Liver (tissue), 9 donors: ENCODE measurements around the gene SLC6A16. TPM values are rescaled to one million over a fixed set of nuclear protein-coding genes. Genes with fewer than 3 reads are reported as not detected.

Experiments
- DNase-seq: peaks from one replicate; pipeline ENCODE4 v3.0.0-alpha.2; 2017; ENCODE audit warnings: low spot score
- H3K27ac ChIP-seq, 2 donors: one replicate each; pipeline ENCODE4 v1.7.0; 2013; ENCODE audit warnings: inconsistent platforms in 2 of 2, low read length in 2 of 2, control low read depth in 1 of 2, low read depth in 1 of 2, mild to moderate bottlenecking in 1 of 2
- H3K27me3 ChIP-seq, 4 donors: one replicate each; pipeline versions ENCODE4 v1.6.1 to v1.7.0; 2013; ENCODE audit warnings: low read length in 3 of 4, inconsistent platforms in 1 of 4, mild to moderate bottlenecking in 1 of 4, moderate library complexity in 1 of 4; ENCODE audit not compliant: control insufficient read depth in 4 of 4, insufficient read depth in 4 of 4
- H3K36me3 ChIP-seq, 4 donors: one replicate each; pipeline versions ENCODE4 v1.6.1 to v1.7.0; 2013; ENCODE audit warnings: low read length in 3 of 4, mild to moderate bottlenecking in 3 of 4, low read depth in 1 of 4, moderate library complexity in 1 of 4; ENCODE audit not compliant: control insufficient read depth in 4 of 4, insufficient read depth in 3 of 4
- H3K4me1 ChIP-seq, 4 donors: one replicate each; pipeline versions ENCODE4 v1.6.1 to v1.7.0; 2013; ENCODE audit warnings: low read length in 3 of 4, mild to moderate bottlenecking in 3 of 4, moderate library complexity in 1 of 4; ENCODE audit not compliant: control insufficient read depth in 4 of 4, insufficient read depth in 4 of 4
- H3K4me3 ChIP-seq, 3 donors: one replicate each; pipeline versions ENCODE4 v1.6.1 to v1.7.0; 2013; ENCODE audit warnings: low read length in 3 of 3, control low read depth in 1 of 3, low read depth in 1 of 3, mild to moderate bottlenecking in 1 of 3
- H3K9ac ChIP-seq, 2 donors: one replicate each; pipeline ENCODE4 v1.7.0; 2013; ENCODE audit warnings: low read length in 2 of 2, mild to moderate bottlenecking in 2 of 2, moderate library complexity in 2 of 2, control low read depth in 1 of 2, low read depth in 1 of 2
- H3K9me3 ChIP-seq, 4 donors: one replicate each; pipeline versions ENCODE4 v1.6.1 to v1.7.0; 2013; ENCODE audit warnings: low read length in 3 of 4; ENCODE audit not compliant: control insufficient read depth in 4 of 4
- FOXA1 ChIP-seq: IDR thresholded peaks from 2 replicates; pipeline ENCODE4 v1.6.1; 2016; ENCODE audit warnings: antibody characterized with exemption
- GABPA ChIP-seq, 2 donors: IDR thresholded peaks in 1 of 2; conservative IDR thresholded peaks in 1 of 2; 2 replicates each; pipeline ENCODE4 v1.6.1; 2016; ENCODE audit warnings: antibody characterized with exemption in 2 of 2, mild to moderate bottlenecking in 1 of 2, moderate library complexity in 1 of 2
- HNF4A ChIP-seq, 2 donors: conservative IDR thresholded peaks; 2 replicates each; pipeline ENCODE4 v1.6.1; 2016; ENCODE audit warnings: antibody characterized with exemption in 2 of 2, mild to moderate bottlenecking in 2 of 2
- HNF4G ChIP-seq: IDR thresholded peaks from 2 replicates; pipeline ENCODE4 v1.6.1; 2016; ENCODE audit warnings: antibody characterized with exemption
- JUND ChIP-seq, 2 donors: IDR thresholded peaks; 2 replicates each; pipeline ENCODE4 v1.6.1; 2016; ENCODE audit warnings: antibody characterized with exemption in 2 of 2
- MAX ChIP-seq: IDR thresholded peaks from 2 replicates; pipeline ENCODE4 v1.6.1; 2016; ENCODE audit warnings: antibody characterized with exemption
- NR2F2 ChIP-seq: IDR thresholded peaks from 2 replicates; pipeline ENCODE4 v1.6.1; 2016; ENCODE audit warnings: antibody characterized with exemption
- RAD21 ChIP-seq, 2 donors: IDR thresholded peaks; 2 replicates each; pipeline ENCODE4 v1.6.1; 2016; ENCODE audit warnings: antibody characterized with exemption in 2 of 2, mild to moderate bottlenecking in 2 of 2
- REST ChIP-seq: IDR thresholded peaks from 2 replicates; pipeline ENCODE4 v1.6.1; 2016; ENCODE audit warnings: antibody characterized with exemption, mild to moderate bottlenecking
- RXRA ChIP-seq, 2 donors: IDR thresholded peaks; 2 replicates each; pipeline ENCODE4 v1.6.1; 2017 to 2018; ENCODE audit warnings: antibody characterized with exemption in 2 of 2, mild to moderate bottlenecking in 1 of 2
- SP1 ChIP-seq: IDR thresholded peaks from 2 replicates; pipeline ENCODE4 v1.6.1; 2018; ENCODE audit warnings: antibody characterized with exemption, mild to moderate bottlenecking
- TAF1 ChIP-seq: conservative IDR thresholded peaks from 2 replicates; pipeline ENCODE4 v1.6.1; 2016; ENCODE audit warnings: antibody characterized with exemption, mild to moderate bottlenecking
- YY1 ChIP-seq: IDR thresholded peaks from 2 replicates; pipeline ENCODE4 v1.6.1; 2016; ENCODE audit warnings: antibody characterized with exemption, mild to moderate bottlenecking
- polyA plus RNA-seq, 2 donors: library from polyadenylated mRNA; stranded (reverse) in 1 of 2; unstranded in 1 of 2; fragments of 200-250 nt in 1 of 2; fragments of >200 nt in 1 of 2; fragmentation: Nextera tagmentation in 1 of 2; extraction: Ambion mirVana in 1 of 2; gene quantifications; one replicate each; pipeline versions ENCODE4 v1.2.1 to v1.2.3, GENCODE V29; 2013 to 2015
- total RNA-seq, 2 donors: library from RNA; depleted of rRNA; stranded (reverse); fragments of >200 nt; gene quantifications; one replicate each; pipeline ENCODE4 v1.2.3, GENCODE V29; 2014
- TF ChIP-seq, protein P1 (sequence below): IDR thresholded peaks from 2 replicates; pipeline ENCODE4 v1.6.1; 2016; ENCODE audit warnings: antibody characterized with exemption
- TF ChIP-seq, protein P2 (sequence below): fragments of 150-350 bp; IDR thresholded peaks from 2 replicates; pipeline ENCODE4 v1.5.1; 2017; ENCODE audit warnings: improper control_type of control experiment, low read depth, low read length; ENCODE audit not compliant: missing input control
- TF ChIP-seq, protein P3 (sequence below): IDR thresholded peaks from 2 replicates; pipeline ENCODE4 v1.6.1; 2016; ENCODE audit warnings: antibody characterized with exemption
- donor health status: healthy.
- donor health status: healthy.
- donor health status: healthy.
- donor health status: healthy.
- donor health status: healthy.

The SLC6A16 gene
- total and polyA plus RNA-seq, 4 donors: 0.19 to 2.7 (median 1.5) TPM

- Histone ChIP-seq H3K9me3 (peaks cover 0 to 5% (median 1%) of the 10 kb centered on the region in 4 donors), H3K9ac (no peak overlapping the region), H3K4me1 (no peaks in the 10 kb centered on the region), H3K27me3 (no peaks in the 10 kb centered on the region), H3K27ac (no peak overlapping the region), H3K4me3 (no peak overlapping the region), H3K36me3 (peaks cover 0 to 3% (median 0%) of the 10 kb centered on the region in 4 donors)
- DNase-seq: no peak
- TF ChIP-seq, protein P1, sequence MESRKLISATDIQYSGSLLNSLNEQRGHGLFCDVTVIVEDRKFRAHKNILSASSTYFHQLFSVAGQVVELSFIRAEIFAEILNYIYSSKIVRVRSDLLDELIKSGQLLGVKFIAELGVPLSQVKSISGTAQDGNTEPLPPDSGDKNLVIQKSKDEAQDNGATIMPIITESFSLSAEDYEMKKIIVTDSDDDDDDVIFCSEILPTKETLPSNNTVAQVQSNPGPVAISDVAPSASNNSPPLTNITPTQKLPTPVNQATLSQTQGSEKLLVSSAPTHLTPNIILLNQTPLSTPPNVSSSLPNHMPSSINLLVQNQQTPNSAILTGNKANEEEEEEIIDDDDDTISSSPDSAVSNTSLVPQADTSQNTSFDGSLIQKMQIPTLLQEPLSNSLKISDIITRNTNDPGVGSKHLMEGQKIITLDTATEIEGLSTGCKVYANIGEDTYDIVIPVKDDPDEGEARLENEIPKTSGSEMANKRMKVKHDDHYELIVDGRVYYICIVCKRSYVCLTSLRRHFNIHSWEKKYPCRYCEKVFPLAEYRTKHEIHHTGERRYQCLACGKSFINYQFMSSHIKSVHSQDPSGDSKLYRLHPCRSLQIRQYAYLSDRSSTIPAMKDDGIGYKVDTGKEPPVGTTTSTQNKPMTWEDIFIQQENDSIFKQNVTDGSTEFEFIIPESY: no peak
- no peak for TF ChIP-seq HNF4G
- no peak for TF ChIP-seq RAD21 (IDR thresholded peaks at IDR 0.05)
- no peak for TF ChIP-seq RXRA (IDR thresholded peaks at IDR 0.05)
- no peak for TF ChIP-seq SP1
- TF ChIP-seq MAX: no peak
- TF ChIP-seq FOXA1: no peak
- TF ChIP-seq HNF4A (conservative IDR thresholded peaks at IDR 0.05): no peak
- TF ChIP-seq YY1: no peak
- TF ChIP-seq REST: no peak
- TF ChIP-seq GABPA (IDR thresholded peaks at IDR 0.05 in 1 of 2, conservative IDR thresholded peaks at IDR 0.05 in 1 of 2): no peak
- no peak for TF ChIP-seq NR2F2
- TF ChIP-seq, protein P2, sequence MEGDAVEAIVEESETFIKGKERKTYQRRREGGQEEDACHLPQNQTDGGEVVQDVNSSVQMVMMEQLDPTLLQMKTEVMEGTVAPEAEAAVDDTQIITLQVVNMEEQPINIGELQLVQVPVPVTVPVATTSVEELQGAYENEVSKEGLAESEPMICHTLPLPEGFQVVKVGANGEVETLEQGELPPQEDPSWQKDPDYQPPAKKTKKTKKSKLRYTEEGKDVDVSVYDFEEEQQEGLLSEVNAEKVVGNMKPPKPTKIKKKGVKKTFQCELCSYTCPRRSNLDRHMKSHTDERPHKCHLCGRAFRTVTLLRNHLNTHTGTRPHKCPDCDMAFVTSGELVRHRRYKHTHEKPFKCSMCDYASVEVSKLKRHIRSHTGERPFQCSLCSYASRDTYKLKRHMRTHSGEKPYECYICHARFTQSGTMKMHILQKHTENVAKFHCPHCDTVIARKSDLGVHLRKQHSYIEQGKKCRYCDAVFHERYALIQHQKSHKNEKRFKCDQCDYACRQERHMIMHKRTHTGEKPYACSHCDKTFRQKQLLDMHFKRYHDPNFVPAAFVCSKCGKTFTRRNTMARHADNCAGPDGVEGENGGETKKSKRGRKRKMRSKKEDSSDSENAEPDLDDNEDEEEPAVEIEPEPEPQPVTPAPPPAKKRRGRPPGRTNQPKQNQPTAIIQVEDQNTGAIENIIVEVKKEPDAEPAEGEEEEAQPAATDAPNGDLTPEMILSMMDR: no peak
- TF ChIP-seq JUND (IDR thresholded peaks at IDR 0.05): no peak
- TF ChIP-seq, protein P3, sequence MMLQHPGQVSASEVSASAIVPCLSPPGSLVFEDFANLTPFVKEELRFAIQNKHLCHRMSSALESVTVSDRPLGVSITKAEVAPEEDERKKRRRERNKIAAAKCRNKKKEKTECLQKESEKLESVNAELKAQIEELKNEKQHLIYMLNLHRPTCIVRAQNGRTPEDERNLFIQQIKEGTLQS: no peak
Observed at GRCh38 chr19:49318296-49318695, 6.7 kb downstream of the SLC6A16 start.

DNA sequence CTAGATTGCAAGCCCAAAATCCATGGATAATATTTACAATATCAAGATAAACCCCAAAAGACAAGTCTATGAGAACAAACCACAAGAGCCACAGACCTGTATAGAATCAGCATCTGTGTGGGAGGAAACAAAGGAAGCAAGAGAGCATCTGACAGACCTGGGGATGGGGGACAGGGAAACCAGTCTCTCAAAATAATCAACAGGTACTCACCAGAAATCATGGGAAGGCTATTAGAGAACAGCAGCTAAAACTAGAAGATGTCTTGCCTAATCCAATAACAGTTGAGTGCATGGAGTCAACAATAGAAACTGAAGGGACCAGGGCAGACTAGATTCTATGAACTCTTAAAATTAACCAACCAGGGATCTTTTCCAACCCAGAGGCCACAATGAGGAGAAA, 8.7 kb downstream of the SLC6A16 start:
- Histone ChIP-seq H3K9ac (no peak overlapping the region), H3K36me3 (peaks cover 0 to 3% (median 0%) of the 10 kb centered on the region in 4 donors), H3K27ac (no peak overlapping the region), H3K27me3 (no peaks in the 10 kb centered on the region), H3K4me3 (no peak overlapping the region), H3K9me3 (peaks cover 0 to 5% (median 1%) of the 10 kb centered on the region in 4 donors), H3K4me1 (no peaks in the 10 kb centered on the region)
- DNase-seq: no peak
- TF ChIP-seq, protein P3: no peak
- TF ChIP-seq RAD21 (IDR thresholded peaks at IDR 0.05) (no peak), NR2F2 (no peak), TAF1 (no peak)
